ENCODE data around the gene TRAPPC1. TPM values are rescaled to one million over a fixed set of nuclear protein-coding genes. Genes with fewer than 3 reads are reported as not detected.

Gene TRAPPC1
- total RNA-seq, 2 experiments from 2014 or later = 166 to 169 TPM

Other genes starting within 250 kb of the TRAPPC1 start
- 100 to 1,000 TPM; 127 to 165 TPM for gene TP53, start 244.5 kb downstream of the TRAPPC1 start, total RNA-seq
- gene WRAP53, start 243.5 kb downstream of the TRAPPC1 start, total RNA-seq = 10 to 100 TPM; 23.5 to 27.1 TPM
- not detected for gene EFNB3, start 226.7 kb downstream of the TRAPPC1 start, total RNA-seq
- not detected for gene DNAH2, start 214.2 kb downstream of the TRAPPC1 start, total RNA-seq
- 10 to 100 TPM; 37.3 to 46.2 TPM for gene KDM6B, start 97.7 kb downstream of the TRAPPC1 start, total RNA-seq
- gene TMEM88, start 76.9 kb downstream of the TRAPPC1 start, total RNA-seq = 1 to 10 TPM; 3.5 to 5.6 TPM
- 10 to 100 TPM; 64.7 to 79.8 TPM for gene NAA38, start 74.4 kb downstream of the TRAPPC1 start, total RNA-seq
- 10 to 100 TPM; 12.5 to 12.6 TPM for gene CYB5D1, start 73.9 kb downstream of the TRAPPC1 start, total RNA-seq
- gene CHD3, start 43.2 kb downstream of the TRAPPC1 start, total RNA-seq = 100 to 1,000 TPM; 145 to 161 TPM
- gene RNF227, start 15.7 kb downstream of the TRAPPC1 start, total RNA-seq = 1 to 10 TPM; 3.8 to 5.6 TPM
- 1 to 10 TPM; 6.6 to 8.3 TPM for gene KCNAB3, start 2.1 kb downstream of the TRAPPC1 start, total RNA-seq
- gene CNTROB, start 260 bp upstream of the TRAPPC1 start, total RNA-seq = 10 to 100 TPM; 53.0 to 80.5 TPM
- gene GUCY2D, start 70.7 kb upstream of the TRAPPC1 start, total RNA-seq = not detected
- gene ALOX15B, start 107.1 kb upstream of the TRAPPC1 start, total RNA-seq = under 1 TPM; 0.09 to 0.18 TPM
- gene ALOX12B, start 155.8 kb upstream of the TRAPPC1 start, total RNA-seq = 1 to 10 TPM; 3.3 to 3.6 TPM
- gene ALOXE3, start 186.6 kb upstream of the TRAPPC1 start, total RNA-seq = under 1 TPM; 0.27 to 0.28 TPM
- gene HES7, start 192.2 kb upstream of the TRAPPC1 start, total RNA-seq = 1 to 10 TPM; 2.4 to 3.2 TPM
- gene PER1, start 220.5 kb upstream of the TRAPPC1 start, total RNA-seq = 10 to 100 TPM; 46.5 to 55.9 TPM
- 10 to 100 TPM; 26.7 to 27.8 TPM for gene VAMP2, start 231.0 kb upstream of the TRAPPC1 start, total RNA-seq
- 10 to 100 TPM; 24.0 to 34.4 TPM for gene TMEM107, start 244.4 kb upstream of the TRAPPC1 start, total RNA-seq